Measurements from ENCODE around the gene OTX1. TPM values are rescaled to one million over a fixed set of nuclear protein-coding genes. Genes with fewer than 3 reads are reported as not detected.

The OTX1 gene
- not detected in 2 replicates for total RNA-seq

GRCh38 chr2:63050334-63051041 is at the start of gene OTX1:
TSS of gene OTX1 (plus strand) at chr2:63050830. CDS start at chr2:63052991, 2,161 bp downstream.

